CD4-positive, alpha-beta T cell treated with Interferon alpha-2 for 1 hour (primary cell): ENCODE data around the gene GPR3.
"Not testable (repeated sequence)": the region's sequence is repeated elsewhere in the genome, so short reads cannot be mapped to it uniquely, and the experiment has no call there.

ENCODE experiments used
- DNase-seq, 2 donors: peaks; one replicate each; pipeline ENCODE4 v3.0.0-alpha.2; 2020 to 2022

The GPR3 gene

GRCh38 chr1:27380224-27380623, 12.2 kb upstream of the GPR3 start:
- no peak for DNase-seq

- DNase-seq: no peak
These were observed 11.4 kb upstream of the GPR3 start for GRCh38 chr1:27380766-27381733.

- DNase-seq: no peak
These were observed 10.3 kb upstream of the GPR3 start for GRCh38 chr1:27381969-27382762.

GRCh38 chr1:27383039-27383605, 9.3 kb upstream of the GPR3 start, which contains the start of gene CD164L2:
Gene CD164L2 (minus strand): TSS chr1:27383333. CDS start chr1:27383239, 94 bp downstream.
- peak in 1 of 2 donors; percentile 53 for DNase-seq

GRCh38 chr1:27383661-27384060, 8.8 kb upstream of the GPR3 start:
- no peak for DNase-seq

GRCh38 chr1:27384797-27385196, 7.6 kb upstream of the GPR3 start:
- DNase-seq: not testable (repeated sequence)

GRCh38 chr1:27388337-27389005, 4.0 kb upstream of the GPR3 start:
- DNase-seq: peak; percentile 67 to 80

- peak; percentile 40 to 50 for DNase-seq
These were observed 819 bp upstream of the GPR3 start for GRCh38 chr1:27391511-27392095.

- no peak for DNase-seq
These were observed 585 bp downstream of the GPR3 start for GRCh38 chr1:27392778-27393635.

- no peak for DNase-seq
These were observed 1.3 kb downstream of the GPR3 start for GRCh38 chr1:27393641-27394281.

- DNase-seq: no peak
These were observed 1.8 kb downstream of the GPR3 start for GRCh38 chr1:27394282-27394658.

GRCh38 chr1:27394925-27395324, 2.5 kb downstream of the GPR3 start:
- no peak for DNase-seq

- peak; percentile 82 to 88 for DNase-seq
These were observed 3.2 kb downstream of the GPR3 start for GRCh38 chr1:27395441-27396195.

GRCh38 chr1:27397110-27397509, 4.7 kb downstream of the GPR3 start:
- DNase-seq: no peak

GRCh38 chr1:27397749-27398148, 5.3 kb downstream of the GPR3 start:
- DNase-seq: no peak

- no peak for DNase-seq
These were observed 6.2 kb downstream of the GPR3 start for GRCh38 chr1:27398405-27399149.

- DNase-seq: no peak
These were observed 7.0 kb downstream of the GPR3 start for GRCh38 chr1:27399251-27400025.
